Measurements from ENCODE around the gene ZSWIM4. TPM values are rescaled to one million over a fixed set of nuclear protein-coding genes. Genes with fewer than 3 reads are reported as not detected.
A peak's percentile ranks its signal among the peaks of the same experiment; 100 is the strongest.

Gene ZSWIM4
- total and polyA plus RNA-seq, 10 of the 15 experiments (the other 5 are each of a cell fraction or from before 2014, with no cell fraction given), result 0.73 to 11.1 (median 1.8) TPM; not detected in 2

- peak; percentile 93; the same call in 1 of the 2 replicates for TF ChIP-seq ZNF207 (IDR thresholded peaks at IDR 0.05; ENCODE audit: borderline replicate concordance)
- TF ChIP-seq TCF3 (IDR thresholded peaks at IDR 0.05; ENCODE audit: borderline replicate concordance, insufficient read depth, low read depth, low read length), result no peak
- TF ChIP-seq CHD2 (IDR thresholded peaks at IDR 0.05; ENCODE audit: borderline replicate concordance, low read depth, low read length), result peak; percentile 93
- no peak for TF ChIP-seq NR2C2 (IDR thresholded peaks at IDR 0.05; ENCODE audit: borderline replicate concordance, control insufficient read depth, insufficient read length, low read depth)
- peak; percentile 59 for TF ChIP-seq SMAD1 (IDR thresholded peaks at IDR 0.05; ENCODE audit: low read depth, partially characterized antibody)
- 0 out of 2 replicates have a peak, but pooled peaks have one; percentile 20 for TF ChIP-seq NRF1 (conservative IDR thresholded peaks at IDR 0.05; ENCODE audit: low read depth, low read length)
- peak; percentile 97 for TF ChIP-seq STAT1 (conservative IDR thresholded peaks at IDR 0.05)
- TF ChIP-seq REST (IDR thresholded peaks at IDR 0.05; ENCODE audit: low read depth, low read length), result 0 out of 2 replicates have a peak, but pooled peaks have one; percentile 18
- TF ChIP-seq BMI1 (IDR thresholded peaks at IDR 0.05; ENCODE audit: borderline replicate concordance), result no peak
- TF ChIP-seq MEF2A (IDR thresholded peaks at IDR 0.05; ENCODE audit: insufficient read depth, low read depth, low read length), result 0 out of 2 replicates have a peak, but pooled peaks have one; percentile 51
- TF ChIP-seq CBFB (IDR thresholded peaks at IDR 0.05; ENCODE audit: low read depth), result peak; percentile 80
- no peak for TF ChIP-seq MYC (IDR thresholded peaks at IDR 0.05; ENCODE audit: insufficient read depth, insufficient read length, insufficient replicate concordance, low read length, severe bottlenecking)
- TF ChIP-seq SMARCA5 (IDR thresholded peaks at IDR 0.05), result no peak
- peak; percentile 71 for TF ChIP-seq KLF5 (IDR thresholded peaks at IDR 0.05; ENCODE audit: partially characterized antibody)
- TF ChIP-seq IKZF2 (IDR thresholded peaks at IDR 0.05), result peak; percentile 32 to 40; a peak in 1 of 4 replicates
- TF ChIP-seq CREB1 (IDR thresholded peaks at IDR 0.05; ENCODE audit: low read depth), result peak; percentile 94
- no peak; the same call in 1 of the 2 replicates for TF ChIP-seq SREBF2 (IDR thresholded peaks at IDR 0.05; ENCODE audit: low read length)
- no peak for TF ChIP-seq BCL11A (IDR thresholded peaks at IDR 0.05; ENCODE audit: low read depth, low read length)
- no peak for TF ChIP-seq BCLAF1 (IDR thresholded peaks at IDR 0.05)
- no peak for TF ChIP-seq TCF7 (IDR thresholded peaks at IDR 0.05; ENCODE audit: borderline replicate concordance)
- TF ChIP-seq SIN3A (IDR thresholded peaks at IDR 0.05; ENCODE audit: low read depth, low read length), result peak; percentile 90
- peak; percentile 61; the same call in 1 of the 2 replicates for TF ChIP-seq ASH2L (IDR thresholded peaks at IDR 0.05; ENCODE audit: borderline replicate concordance, low read depth)
Measured at GRCh38 chr19:13774217-13775191, 20.7 kb upstream of the ZSWIM4 start, which contains the start of gene C19orf53 (continued).

All from GM12878 (cell line).